ENCODE results near the gene PNPLA2. TPM values are rescaled to one million over a fixed set of nuclear protein-coding genes. Genes with fewer than 3 reads are reported as not detected.

PNPLA2 gene
- total and polyA plus RNA-seq, 2 of the 8 experiments (the other 6 are each of a cell fraction or from before 2014, with no cell fraction given), result 30.9 to 62.1 TPM

- ChIA-PET POLR2A (ENCODE audit: partially characterized antibody) (interaction anchor here (1.7 to 53.0 kb wide), 3 partner anchors 5 to 72 kb away, joined by 4 to 1917 read pairs (median 1917); partner anchors contain the start of genes CD151, CEND1, CRACR2B and PIDD1), CTCF (ENCODE audit: partially characterized antibody) (interaction anchor here (0.9 to 1.4 kb wide), 4 partner anchors 11 to 22 kb away, joined by 3 to 5 read pairs (median 4); partner anchors contain the start of gene PIDD1)
- no peaks in the 10 kb centered on the region; a peak in 2 of 7 replicates for H3K27me3 ChIP-seq (replicated peaks in 1 of 4; ENCODE audit: control insufficient read depth in 3 of 4, extremely low read depth in 1 of 4, insufficient read depth in 3 of 4, low read length in 3 of 4)
- WGBS, 2 experiments (ENCODE audit: extremely low coverage in 1 of 2, insufficient coverage in 1 of 2, insufficient read length in 1 of 2, insufficient replicate concordance in 2 of 2, low coverage in 1 of 2, low lambda C conversion rate in 2 of 2, missing lambda C conversion rate in 1 of 2), result 88% methylated on average over 11 of the region's 11 CpGs; no CpG with 5 or more reads in 1 of the 2 experiments
- H3K4me3 ChIP-seq (ENCODE audit: extremely low read depth in 1 of 4, insufficient read depth in 2 of 4, low read depth in 3 of 4, low read length in 4 of 4), result no peak overlapping the region
- no peak overlapping the region for H3K4me2 ChIP-seq (ENCODE audit: insufficient read depth in 1 of 2, low read depth in 2 of 2, low read length in 2 of 2)
- no peak overlapping the region for H4K5ac ChIP-seq (ENCODE audit: insufficient read length, low read depth, low read length)
- H3K79me1 ChIP-seq (ENCODE audit: low read depth, low read length), result peaks cover under 1% of the 10 kb centered on the region
- no peak overlapping the region for H2AFZ ChIP-seq (ENCODE audit: low read length)
- FAIRE-seq (no peak), DNase-seq (ENCODE audit: low read depth in 1 of 2, low spot score in 2 of 2) (no peak)
- no peak overlapping the region for H4K8ac ChIP-seq (ENCODE audit: extremely low read depth, insufficient read depth, low read length)
- no peak overlapping the region for H2BK120ac ChIP-seq (replicated peaks; ENCODE audit: low read depth, low read length)
- no peak overlapping the region for H3K4ac ChIP-seq (replicated peaks; ENCODE audit: insufficient read length, low read depth, low read length)
- no peak overlapping the region for H2BK20ac ChIP-seq (ENCODE audit: low read length)
- H3K56ac ChIP-seq (replicated peaks; ENCODE audit: insufficient read length, low read depth, low read length), result no peak overlapping the region
- H3K9ac ChIP-seq (replicated peaks in 1 of 4; ENCODE audit: extremely low read depth in 1 of 4, low read depth in 3 of 4, low read length in 3 of 4), result no peak overlapping the region
- no peak overlapping the region for H2BK15ac ChIP-seq (ENCODE audit: low read length)
- H3K14ac ChIP-seq (ENCODE audit: insufficient read length), result no peak overlapping the region
- H3K9me3 ChIP-seq (ENCODE audit: insufficient read depth in 2 of 2, low read depth in 1 of 2, low read length in 1 of 2), result no peaks in the 10 kb centered on the region
- peaks cover 16 to 28% (median 25%) of the 10 kb centered on the region in 4 experiments for H3K36me3 ChIP-seq (ENCODE audit: control insufficient read depth in 2 of 4, insufficient read depth in 4 of 4, low read length in 3 of 4)
- peaks cover 0 to 20% of the 10 kb centered on the region in 2 experiments; a peak in 2 of 4 replicates for H3K79me2 ChIP-seq (ENCODE audit: control insufficient read depth in 1 of 2, insufficient read depth in 2 of 2, low read length in 2 of 2)
- H2AK5ac ChIP-seq (ENCODE audit: low read depth, low read length), result no peak overlapping the region
- H4K20me1 ChIP-seq (replicated peaks in 1 of 2; ENCODE audit: control insufficient read depth in 1 of 2, insufficient read depth in 2 of 2, low read length in 2 of 2), result peaks cover 10 to 23% of the 10 kb centered on the region in 2 experiments
- H2BK12ac ChIP-seq (ENCODE audit: low read depth, low read length), result no peak overlapping the region; the same call in 1 of the 2 replicates
- peaks cover 3 to 19% (median 10%) of the 10 kb centered on the region in 4 experiments; a peak in 6 of 7 replicates for H3K4me1 ChIP-seq (replicated peaks in 1 of 4; ENCODE audit: control insufficient read depth in 3 of 4, insufficient read depth in 4 of 4, low read length in 3 of 4)
- no peak overlapping the region for H4K91ac ChIP-seq (replicated peaks; ENCODE audit: insufficient read length, low read length)
- 0 out of 2 replicates have a peak overlapping the region, but pooled peaks have one; percentile 2 for H2BK5ac ChIP-seq (ENCODE audit: low read depth, low read length)
- H3K18ac ChIP-seq (ENCODE audit: extremely low read depth, low read length), result no peak overlapping the region
- no peak overlapping the region for H3K23ac ChIP-seq (ENCODE audit: insufficient read length)
- H3K27ac ChIP-seq (ENCODE audit: low read depth, low read length), result no peak overlapping the region
- peaks cover 8% of the 10 kb centered on the region; the same call in 1 of the 2 replicates for H3K23me2 ChIP-seq (ENCODE audit: low read depth, low read length)
- TF ChIP-seq ZNF274 (IDR thresholded peaks at IDR 0.05; ENCODE audit: borderline replicate concordance, extremely low read depth, low read length), result no peak
- TF ChIP-seq CBX5 (IDR thresholded peaks at IDR 0.05; ENCODE audit: low read depth, low read length), result no peak
- no peak for TF ChIP-seq SUZ12 (IDR thresholded peaks at IDR 0.05; ENCODE audit: low read length)
- TF ChIP-seq ATF3 (IDR thresholded peaks at IDR 0.05; ENCODE audit: insufficient read depth, low read depth, low read length), result no peak
- no peak for TF ChIP-seq SAP30 (IDR thresholded peaks at IDR 0.05; ENCODE audit: insufficient read depth, insufficient replicate concordance, low read length)
- no peak for TF ChIP-seq KDM1A (IDR thresholded peaks at IDR 0.05; ENCODE audit: borderline replicate concordance, low read length)
- TF ChIP-seq BCL11A (IDR thresholded peaks at IDR 0.05; ENCODE audit: low read depth in 2 of 2, low read length in 2 of 2), result no peak
- TF ChIP-seq KDM5A (IDR thresholded peaks at IDR 0.05; ENCODE audit: low read length), result no peak
- TF ChIP-seq SP4 (IDR thresholded peaks at IDR 0.05; ENCODE audit: low read length), result no peak
Observed at GRCh38 chr11:815675-816432, 2.9 kb upstream of the PNPLA2 start.

Measured in H1 (cell line).